GM19438 (cell line): ENCODE results near the gene SLC44A5.

Experiments used
- ATAC-seq: cut with Tn5 transposase; IDR thresholded peaks from one replicate; pipeline ENCODE4 v1.9.1; 2021; ENCODE audit warnings: low read depth; ENCODE audit not compliant: unreplicated experiment

The SLC44A5 gene

DNA sequence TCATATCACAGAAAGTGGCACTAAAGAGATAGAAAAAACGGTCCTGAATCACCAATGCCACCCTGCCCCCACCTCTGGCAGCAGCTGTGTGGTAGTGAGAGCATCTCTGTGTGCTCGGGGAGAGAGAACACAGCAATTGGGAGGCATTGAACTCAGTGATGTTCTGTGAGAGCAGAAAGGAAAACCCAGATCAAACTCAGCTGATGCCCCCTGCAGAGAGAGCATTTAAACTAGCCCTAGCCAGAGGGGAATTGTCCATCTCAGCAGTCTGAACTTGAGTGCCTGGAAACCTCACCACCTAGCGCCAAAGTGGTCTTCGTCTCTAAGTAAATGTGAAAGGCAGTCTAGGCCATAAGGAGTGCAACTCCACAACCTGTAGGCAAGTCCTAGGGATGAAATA is 21.3 kb downstream of the SLC44A5 start:
- ATAC-seq, result no peak

DNA sequence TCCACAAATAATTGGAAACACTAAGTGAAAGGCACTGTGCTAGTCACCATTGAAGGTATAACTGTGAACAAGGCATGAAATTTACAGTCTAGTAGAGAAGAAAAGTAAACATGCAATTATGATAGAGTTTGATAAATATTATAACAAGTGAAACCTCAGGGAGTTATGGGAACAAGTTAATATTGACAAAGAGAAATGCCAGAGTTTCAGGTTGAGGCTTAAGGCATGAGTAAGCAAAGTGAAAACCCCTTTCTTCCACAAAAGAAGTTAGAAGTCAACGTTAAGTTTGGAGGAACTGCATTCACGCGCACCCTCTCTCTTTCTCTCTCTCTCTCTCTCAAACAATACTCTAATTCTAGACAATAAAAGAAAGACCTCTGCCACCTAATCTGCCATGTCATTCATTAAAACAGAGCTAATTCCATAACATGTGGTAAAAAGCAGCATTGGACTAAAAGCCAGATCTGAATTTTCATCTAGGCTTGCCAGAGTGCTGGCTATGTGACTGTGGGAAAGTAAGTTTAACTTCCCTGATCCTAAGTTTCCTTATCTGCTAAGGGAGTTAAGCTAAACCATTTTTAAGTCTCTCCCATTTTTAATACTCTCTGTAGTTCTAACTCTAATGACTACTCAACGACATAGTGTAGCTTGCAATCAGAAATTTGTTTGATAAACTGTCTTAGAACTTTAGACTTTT is 22.0 kb downstream of the SLC44A5 start:
- ATAC-seq, result no peak

DNA sequence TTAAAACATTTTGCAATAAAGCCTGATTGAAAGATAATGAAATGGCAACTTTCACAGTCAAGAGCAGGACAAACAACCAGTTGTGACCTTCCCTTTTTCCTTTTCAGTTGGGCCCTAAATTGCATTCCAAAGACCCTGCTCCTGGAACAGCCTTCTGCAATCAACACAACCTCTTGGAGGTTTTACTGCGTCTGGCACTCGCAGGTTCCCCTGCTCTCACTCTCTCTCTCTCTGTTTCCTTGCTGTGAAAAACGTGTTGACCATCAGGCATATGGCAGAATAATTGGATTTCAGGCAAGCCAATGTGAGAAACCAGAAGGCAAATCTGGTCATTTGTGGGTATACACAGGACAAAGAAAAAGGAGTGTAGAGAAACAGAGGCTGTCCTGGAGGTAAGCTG is 23.2 kb downstream of the SLC44A5 start:
- ATAC-seq, result no peak

DNA sequence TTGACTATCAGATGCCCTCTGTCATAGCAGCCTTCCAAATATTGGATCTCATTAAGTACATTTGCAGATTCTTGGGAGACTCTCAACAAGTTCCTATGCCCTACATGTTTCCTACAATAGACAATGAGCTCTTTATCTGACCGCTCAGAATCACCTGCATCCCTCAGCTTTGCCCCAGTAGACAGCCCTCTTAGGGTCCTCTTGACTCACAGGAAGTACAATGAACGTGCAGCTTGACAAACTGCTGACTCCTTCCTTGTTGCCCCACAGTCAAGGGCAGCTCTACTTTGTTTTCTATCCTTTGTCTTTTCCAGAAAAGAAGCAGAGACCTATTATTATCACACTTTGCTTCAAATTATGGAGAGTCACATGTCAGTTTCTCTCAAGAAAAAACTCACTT is 27.6 kb downstream of the SLC44A5 start:
- ATAC-seq, result no peak

DNA sequence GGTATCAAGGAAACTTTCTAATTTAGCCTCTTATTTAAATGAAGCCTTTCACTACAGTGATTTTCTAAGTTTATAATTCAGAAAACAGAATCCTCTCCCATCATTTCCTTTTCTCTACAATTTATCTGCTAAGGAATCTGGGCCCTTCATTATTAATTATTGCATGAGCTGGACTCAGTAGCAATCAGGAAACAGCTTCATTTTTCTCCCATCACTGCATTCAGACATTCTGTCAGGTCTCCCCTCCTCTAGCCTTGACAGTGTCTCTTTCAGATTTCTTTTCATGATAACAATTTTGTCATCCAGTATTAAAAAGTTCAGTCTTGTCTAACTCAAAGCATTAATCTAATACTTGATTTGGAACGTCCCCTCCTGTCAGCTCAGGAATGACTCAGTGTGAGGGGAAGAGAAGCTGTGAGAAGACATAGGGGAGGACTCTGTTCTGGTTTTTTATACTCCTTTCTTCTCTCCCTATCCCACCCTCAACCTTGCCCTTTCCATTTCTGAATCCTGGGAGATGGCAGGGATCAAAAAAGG is 28.1 kb downstream of the SLC44A5 start:
- no peak for ATAC-seq

DNA sequence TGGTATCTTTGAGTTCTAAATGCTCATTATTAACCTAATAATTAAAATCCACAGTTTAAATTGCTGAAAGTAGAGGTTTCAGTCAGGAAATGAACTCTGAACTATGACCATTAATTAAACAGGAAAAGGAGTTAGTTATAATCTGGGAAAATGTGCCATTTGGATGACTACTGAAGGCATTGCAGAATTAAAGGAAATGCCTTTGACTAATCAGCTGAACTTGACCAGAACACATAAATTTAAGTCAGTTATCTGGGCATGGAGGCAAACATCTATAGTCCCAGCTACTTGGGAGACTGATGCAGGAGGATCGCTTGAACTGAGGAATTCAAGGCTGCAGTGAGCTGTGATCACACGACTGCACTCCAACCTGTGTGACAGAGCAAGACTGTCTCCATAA is 31.9 kb downstream of the SLC44A5 start:
- ATAC-seq, result no peak

DNA sequence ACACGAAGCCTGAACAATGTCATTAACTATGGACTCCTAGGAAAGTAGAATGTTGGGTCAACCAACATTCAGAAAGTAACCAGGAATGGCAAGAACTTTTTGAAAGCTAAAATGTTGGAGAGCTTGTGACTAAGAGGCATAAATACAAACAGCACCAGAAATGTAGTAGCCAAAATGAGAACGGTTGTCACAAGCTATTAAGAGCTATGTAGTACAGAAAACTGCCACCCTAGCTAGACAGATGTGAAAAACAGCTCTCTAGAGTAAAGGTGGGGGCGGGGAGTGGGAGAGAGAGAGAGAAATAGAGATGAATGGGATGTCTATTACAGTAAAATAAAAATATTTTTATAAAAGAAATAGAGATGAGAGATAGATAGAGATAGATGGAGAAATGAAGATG is 35.1 kb downstream of the SLC44A5 start:
- no peak for ATAC-seq

DNA sequence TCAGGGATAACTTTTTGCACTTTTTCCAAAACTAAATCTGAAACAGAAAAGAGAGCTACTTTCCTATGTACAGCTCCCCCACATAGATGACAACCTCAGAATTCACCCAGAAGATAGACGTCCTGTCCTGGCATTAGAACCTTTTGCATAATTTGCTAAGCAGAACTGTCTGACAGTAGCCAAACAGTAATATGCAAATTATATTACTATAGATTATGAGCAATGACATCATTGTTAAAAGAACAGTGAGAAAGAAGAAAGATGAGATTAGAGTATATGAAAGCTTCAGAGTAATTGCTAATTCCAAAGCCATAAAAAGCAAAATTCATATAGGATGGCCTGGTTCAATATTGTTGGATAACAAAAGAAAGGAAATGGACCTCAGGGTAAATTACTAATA is 43.7 kb downstream of the SLC44A5 start:
- ATAC-seq, result no peak

DNA sequence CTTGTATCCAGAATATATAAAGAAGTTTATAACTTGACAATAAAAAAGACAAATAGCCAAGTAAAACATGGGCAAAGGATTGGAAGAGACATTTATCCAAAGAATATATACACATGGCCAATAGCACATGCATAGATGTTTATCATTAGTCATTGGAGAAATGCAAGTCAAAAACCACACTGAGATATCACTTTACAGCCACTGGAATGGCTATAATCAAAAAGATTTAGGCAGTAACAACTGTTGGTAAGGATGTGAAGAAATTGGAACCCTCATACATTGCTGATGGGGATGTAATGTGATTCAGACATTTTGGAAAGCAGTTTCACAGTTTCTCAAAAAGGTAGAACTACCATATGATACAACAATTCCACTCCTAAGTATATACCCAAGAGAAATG is 51.1 kb downstream of the SLC44A5 start:
- ATAC-seq, result no peak

DNA sequence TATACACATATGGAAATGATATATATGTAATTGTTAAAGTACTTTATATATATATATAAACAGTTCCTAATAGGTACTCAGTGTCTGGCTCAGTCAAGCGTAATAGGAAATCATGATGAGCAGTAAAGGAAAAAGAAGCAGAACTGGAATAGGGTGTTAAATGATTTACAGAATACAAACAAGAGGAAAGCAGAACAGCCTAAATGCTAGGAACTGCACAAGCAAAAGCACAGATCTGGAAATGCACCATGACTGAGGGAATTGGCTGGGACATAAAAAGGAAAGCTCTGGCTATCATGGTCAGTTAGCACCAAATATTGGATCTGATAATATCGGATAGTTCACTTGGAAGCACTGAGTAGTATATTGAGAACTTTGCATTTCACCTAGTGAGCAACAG is 51.8 kb downstream of the SLC44A5 start:
- no peak for ATAC-seq

DNA sequence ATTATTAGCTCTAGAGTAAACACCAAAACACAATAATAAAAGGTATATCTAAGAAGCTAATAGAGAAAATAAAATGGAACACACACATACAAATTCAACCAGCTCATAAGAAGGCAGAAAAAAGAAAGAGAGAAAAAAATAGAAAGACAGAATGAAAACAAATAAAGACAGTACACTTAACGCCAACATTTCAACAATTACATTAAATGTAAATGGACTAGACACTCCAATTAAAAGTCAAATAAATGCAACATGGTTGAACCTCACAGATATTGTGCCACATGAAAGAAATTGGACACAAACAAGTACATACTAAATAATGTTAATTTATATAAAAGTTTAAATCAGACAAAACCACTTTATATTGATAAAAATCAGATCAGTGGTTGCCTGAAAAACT is 56.0 kb downstream of the SLC44A5 start:
- no peak for ATAC-seq

DNA sequence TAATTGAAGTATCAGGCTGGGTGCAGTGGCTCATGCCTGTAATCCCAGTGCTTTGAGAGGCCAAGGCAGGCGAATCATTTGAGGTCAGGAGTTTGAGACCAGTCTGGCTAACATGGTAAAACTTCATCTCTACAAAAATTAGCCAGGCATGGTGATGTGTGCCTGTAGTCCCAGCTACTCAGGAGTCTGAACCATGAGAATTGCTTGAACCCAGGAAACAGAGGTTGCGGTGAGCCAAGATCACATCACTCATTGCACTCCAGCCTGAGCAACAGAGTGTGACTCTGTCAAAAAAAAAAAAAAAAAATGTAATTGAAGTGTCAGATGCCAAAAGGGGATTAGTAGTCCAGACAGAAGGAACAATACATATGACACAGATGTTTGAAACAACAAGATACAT is 56.7 kb downstream of the SLC44A5 start:
- no peak for ATAC-seq

DNA sequence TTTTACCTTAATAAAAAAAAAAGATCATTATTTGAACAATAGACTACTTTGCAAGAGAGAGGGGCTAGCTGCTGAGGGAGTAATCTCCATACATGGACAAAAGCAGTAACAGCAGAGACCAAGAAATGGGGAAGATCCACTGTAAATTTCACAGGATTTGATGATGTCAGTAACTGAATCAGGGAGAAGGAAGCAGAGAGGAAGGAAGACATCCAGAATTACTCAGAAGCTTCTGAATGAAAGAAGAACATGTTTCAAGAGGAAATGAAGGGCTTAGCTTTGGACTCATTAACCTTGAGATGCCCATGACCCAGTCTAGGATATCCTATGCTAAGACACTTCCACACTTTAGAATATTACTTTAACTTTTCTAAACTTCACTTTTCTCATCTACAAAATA is 60.4 kb downstream of the SLC44A5 start:
- no peak for ATAC-seq

DNA sequence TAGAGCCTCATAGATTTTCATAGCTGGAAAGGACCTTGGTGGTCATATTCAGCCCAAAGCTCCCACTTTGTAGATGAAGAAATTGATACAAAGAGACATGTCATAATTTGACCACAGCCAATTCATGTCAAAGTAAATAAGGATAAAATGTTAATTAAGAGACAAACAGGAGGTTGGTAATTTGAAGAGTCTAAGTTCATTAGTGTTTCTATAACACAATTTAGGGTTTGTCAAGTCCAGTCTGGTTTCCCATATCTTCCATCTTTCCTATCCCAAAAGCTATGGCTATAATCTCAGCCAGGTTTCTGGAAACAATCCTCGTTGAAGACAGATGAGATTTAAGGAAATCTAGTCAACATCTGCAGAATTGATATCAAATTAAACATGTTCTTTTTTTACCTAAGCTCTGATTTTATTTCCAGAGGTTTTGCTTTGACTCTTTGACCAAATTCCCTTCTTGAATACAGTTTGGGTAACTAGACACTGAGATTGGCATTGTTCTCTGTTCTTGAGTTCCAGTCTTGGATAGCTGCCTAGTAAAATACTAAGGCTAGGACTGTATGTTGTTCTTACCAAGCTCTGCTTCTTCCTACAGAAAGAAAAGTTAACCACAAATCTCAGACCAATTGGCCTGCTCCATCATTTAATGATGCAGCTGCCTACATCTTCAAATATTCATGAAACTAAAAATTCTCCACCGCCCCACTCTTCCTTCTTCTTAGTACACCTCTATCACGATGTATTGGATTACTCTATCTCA is 62.0 kb downstream of the SLC44A5 start:
- no peak for ATAC-seq

DNA sequence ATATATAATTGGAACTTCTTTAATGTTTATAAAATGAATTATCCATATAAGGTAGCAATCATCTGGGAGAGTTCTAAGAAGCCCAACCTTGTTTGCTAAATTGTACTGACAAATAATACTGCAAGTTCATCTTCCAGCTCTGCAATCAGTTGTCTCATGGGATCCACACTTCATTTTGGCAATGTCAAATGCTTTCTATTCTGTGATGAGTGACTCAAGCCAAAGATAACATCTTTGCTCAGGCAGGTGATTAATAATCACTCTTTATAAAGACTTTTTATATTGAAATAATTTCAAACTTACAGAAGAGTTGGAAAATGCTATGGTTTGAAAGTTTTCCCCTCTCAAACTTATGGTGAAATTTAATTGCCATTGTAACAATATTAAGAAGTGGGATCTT is 67.2 kb downstream of the SLC44A5 start:
- ATAC-seq, result no peak

DNA sequence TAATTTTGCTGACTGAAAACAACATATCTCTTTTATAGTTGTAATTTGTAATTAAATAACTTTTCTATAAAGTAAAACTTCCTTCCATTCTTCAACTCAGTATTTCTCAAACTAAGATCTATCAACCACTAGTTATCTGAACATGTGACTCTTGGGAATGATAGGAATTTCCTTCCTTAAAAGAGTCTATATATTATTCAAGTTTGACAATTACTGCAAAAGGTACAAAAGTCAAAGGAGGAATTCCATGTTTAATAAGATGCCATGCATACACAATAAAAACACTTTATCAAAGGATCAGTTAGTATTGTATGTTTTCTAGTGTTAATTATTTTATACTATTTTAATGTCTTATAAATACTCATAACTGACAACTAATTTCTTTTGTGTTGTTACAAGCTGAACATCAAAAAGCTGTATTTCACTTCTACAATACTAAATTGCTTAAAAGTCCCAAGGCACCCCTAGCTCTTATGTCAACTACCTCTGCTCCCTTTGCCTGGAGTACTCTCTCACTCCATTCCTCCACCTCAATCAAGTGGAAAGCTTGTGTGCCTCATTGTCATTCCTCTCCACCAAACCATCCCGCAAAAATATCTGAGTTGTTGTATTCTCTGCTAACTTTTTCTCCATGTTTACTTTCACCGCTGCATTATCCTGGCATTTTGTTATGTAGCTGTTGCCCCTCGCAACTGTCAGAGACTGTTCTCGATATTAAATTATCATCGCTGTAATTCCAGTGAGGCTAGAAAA is 67.9 kb downstream of the SLC44A5 start:
- no peak for ATAC-seq

DNA sequence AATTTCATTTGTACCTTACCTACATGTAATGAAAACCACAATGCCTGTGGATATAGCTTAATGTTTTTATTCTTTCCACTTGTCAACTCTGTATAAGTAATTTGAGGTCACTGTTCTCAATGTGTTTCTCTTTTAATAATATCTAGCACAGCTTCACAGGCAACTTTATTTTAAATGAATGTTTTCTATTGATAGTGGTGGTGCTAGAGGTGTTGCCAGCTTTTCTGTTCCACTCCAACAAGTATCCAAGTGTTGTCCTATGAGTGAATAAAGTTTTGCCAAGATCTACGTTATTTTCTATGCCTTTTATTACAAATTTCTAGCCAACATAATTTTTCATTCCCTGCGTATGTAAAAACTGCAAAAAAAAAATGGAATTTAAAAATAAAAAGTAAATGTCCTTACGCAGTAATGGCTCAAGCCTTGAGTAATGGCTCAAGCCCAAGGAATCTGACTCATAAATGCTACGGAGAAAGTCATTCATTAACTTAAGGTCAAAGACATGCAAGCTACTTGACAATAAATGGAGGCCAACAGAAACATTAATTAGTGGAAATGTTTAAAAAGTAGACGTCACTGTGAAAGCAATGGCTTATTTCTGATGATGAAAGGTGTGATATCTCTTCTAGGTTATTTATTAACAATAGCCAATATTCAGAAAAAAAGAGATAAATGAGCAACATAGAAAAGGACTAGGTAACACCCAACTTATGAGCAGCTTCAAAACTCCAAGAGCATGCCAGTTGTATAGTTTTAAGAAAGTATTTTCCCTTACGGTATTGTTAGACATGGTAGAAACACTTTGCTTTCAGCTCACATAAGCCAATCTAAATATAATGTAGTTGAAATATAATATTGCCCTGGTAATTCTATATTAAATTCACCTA is 71.4 kb downstream of the SLC44A5 start:
- ATAC-seq, result no peak

DNA sequence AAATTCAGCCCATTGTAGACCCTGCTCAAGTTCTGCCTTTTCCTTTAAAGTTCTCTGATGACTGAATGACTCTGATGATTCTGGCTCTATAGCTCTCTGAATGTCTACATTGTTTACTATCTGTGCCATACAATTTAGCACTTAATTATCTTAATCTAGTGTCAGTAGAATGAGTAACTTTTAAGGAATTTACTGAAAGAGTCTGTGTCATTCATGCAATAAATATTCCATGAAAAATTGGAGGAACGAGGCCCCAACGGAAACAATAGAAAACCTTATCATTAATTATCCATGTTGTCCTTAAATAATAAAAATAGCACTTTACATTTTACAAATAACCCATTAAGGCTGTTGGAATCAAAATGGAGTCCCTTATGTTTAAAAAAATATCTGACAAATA is 77.8 kb downstream of the SLC44A5 start:
- no peak for ATAC-seq

DNA sequence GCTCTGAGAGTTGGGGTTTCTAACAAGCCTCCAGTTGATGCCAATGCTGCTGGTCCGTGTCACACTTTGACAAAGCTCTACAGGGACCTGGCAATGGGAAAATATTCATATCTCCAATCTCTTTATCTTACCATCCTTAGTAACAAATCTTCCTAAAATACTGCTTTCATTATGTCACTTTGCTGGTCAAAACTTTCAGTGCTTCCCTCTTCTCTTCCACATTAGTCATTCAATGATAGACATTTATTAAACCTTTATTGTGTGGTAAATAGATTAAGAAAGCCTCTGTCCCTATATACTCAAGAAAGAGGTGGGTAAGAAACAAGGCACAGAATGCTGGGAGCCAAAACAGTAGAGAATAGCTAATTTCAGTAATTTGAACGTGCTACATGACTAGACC is 79.3 kb downstream of the SLC44A5 start:
- no peak for ATAC-seq

DNA sequence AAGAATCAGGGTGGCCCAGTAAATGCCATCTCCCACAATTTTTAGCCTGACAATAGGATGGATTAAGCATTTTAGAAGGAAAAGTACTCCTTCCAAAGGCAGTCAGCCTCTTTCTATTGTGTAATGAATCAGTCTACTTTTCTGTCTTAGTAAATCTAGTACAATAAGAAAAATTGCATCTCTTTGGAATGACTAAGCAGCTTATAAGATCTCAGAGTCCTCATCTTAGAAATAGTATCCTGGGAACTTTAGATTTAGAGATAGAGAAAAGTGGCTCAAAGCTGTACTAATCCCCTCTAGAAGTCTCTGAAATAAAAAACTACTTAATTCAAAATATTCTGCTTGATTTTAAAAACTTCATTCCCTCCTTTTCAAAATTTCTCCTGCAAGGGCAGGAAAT is 81.4 kb downstream of the SLC44A5 start:
- no peak for ATAC-seq
